K562 (cell line): ENCODE results near the gene SCN5A. TPM values are rescaled to one million over a fixed set of nuclear protein-coding genes. Genes with fewer than 3 reads are reported as not detected.

ENCODE experiments used
- ATAC-seq: fragments of 200-7000 bp; cut with Tn5 transposase; 3 replicates; pipeline ENCODE4 v1.9.1; 2020; ENCODE audit warnings: moderate library complexity
- BruUV-seq: library from RNA; stranded (reverse); fragments of 400-500 nt; replicated peaks from 2 replicates; lab custom pipeline; 2021; lab: Mats Ljungman, UMichigan
- CTCF ChIA-PET: fragments of 300-600 bp; formaldehyde crosslinking; extraction: SDS; loops from one replicate; lab custom pipeline; 2021; ENCODE audit warnings: low intra/inter-chr PET ratio; lab: Yijun Ruan, JAX
- POLR2A ChIA-PET: fragments of 300-600, 350-650 bp; sonication (Branson Sonifier 250); formaldehyde crosslinking; extraction: SDS; loops from one replicate; lab custom pipeline; 2021; ENCODE audit warnings: antibody characterized with exemption, inconsistent platforms; lab: Yijun Ruan, JAX
- DNase-seq, 4 experiments: peaks; one replicate each; pipeline versions ENCODE4 v3.0.0 to v3.0.0-alpha.2; 2011 to 2018; ENCODE audit warnings: low spot score in 3 of 4, mixed read lengths in 3 of 4; ENCODE audit errors: extremely low read depth in 1 of 4
- FAIRE-seq: peaks from 2 replicates; lab custom pipeline; 2011; peaks lifted over from hg19 to GRCh38; lab: Jason Lieb, UNC
- H2AFZ ChIP-seq: 2 replicates; pipeline ENCODE4 v1.6.0; 2011; ENCODE audit warnings: low read depth, low read length, control low read depth, inconsistent platforms
- H3K27ac ChIP-seq: fragments of 200-600 bp; 3 replicates; pipeline ENCODE4 v1.8.0; 2011; ENCODE audit warnings: low read depth, mild to moderate bottlenecking, control low read depth, inconsistent platforms, low read length, moderate library complexity, mixed read lengths; ENCODE audit errors: extremely low read depth
- H3K27me3 ChIP-seq, 2 experiments: fragments of 300-600 bp in 1 of 2; 2 replicates in 1 of 2; 3 replicates in 1 of 2; pipeline versions ENCODE4 v1.6.0 to v1.8.0; 2011; ENCODE audit warnings: inconsistent platforms in 2 of 2, low read length in 2 of 2, mild to moderate bottlenecking in 1 of 2, mixed read lengths in 1 of 2, moderate library complexity in 1 of 2; ENCODE audit not compliant: control insufficient read depth in 2 of 2, insufficient read depth in 2 of 2
- H3K36me3 ChIP-seq: fragments of 300-600 bp; 3 replicates; pipeline ENCODE4 v1.8.0; 2011; ENCODE audit warnings: mild to moderate bottlenecking, low read length, inconsistent platforms; ENCODE audit not compliant: control insufficient read depth, insufficient read depth
- H3K4me1 ChIP-seq, 2 experiments: fragments of 200-600 bp in 1 of 2; replicated peaks in 1 of 2; 2 replicates in 1 of 2; 3 replicates in 1 of 2; pipeline versions ENCODE4 v1.5.1 to v1.8.0; 2011; ENCODE audit warnings: inconsistent platforms in 2 of 2, low read length in 2 of 2, mild to moderate bottlenecking in 1 of 2, mixed read lengths in 1 of 2, moderate library complexity in 1 of 2; ENCODE audit not compliant: control insufficient read depth in 2 of 2, insufficient read depth in 2 of 2
- H3K4me2 ChIP-seq: 2 replicates; pipeline ENCODE4 v1.6.1; 2011; ENCODE audit warnings: low read length, control low read depth, inconsistent platforms, mixed read lengths; ENCODE audit not compliant: insufficient read depth
- H3K4me3 ChIP-seq: fragments of 200-600 bp; sonication (generic), shearing (Covaris generic); 2 replicates; pipeline ENCODE4 v1.5.1; 2016; ENCODE audit warnings: control low read depth, inconsistent platforms
- H3K79me2 ChIP-seq: fragments of 200-600 bp; 3 replicates; pipeline ENCODE4 v1.8.0; 2011; ENCODE audit warnings: low read length, inconsistent platforms; ENCODE audit not compliant: control insufficient read depth, insufficient read depth
- H3K9ac ChIP-seq, 2 experiments: 2 replicates each; pipeline versions ENCODE4 v1.6.0 to v1.6.1; 2011; ENCODE audit warnings: low read depth in 2 of 2, low read length in 2 of 2, control low read depth in 1 of 2, inconsistent platforms in 1 of 2, mild to moderate bottlenecking in 1 of 2, mixed read lengths in 1 of 2; ENCODE audit not compliant: insufficient read depth in 1 of 2
- H3K9me1 ChIP-seq: one replicate; pipeline ENCODE4 v1.6.0; 2011; ENCODE audit warnings: inconsistent platforms, mild to moderate bottlenecking, low read length, moderate library complexity; ENCODE audit not compliant: control insufficient read depth, insufficient read depth
- H3K9me3 ChIP-seq: replicated peaks from 2 replicates; pipeline ENCODE4 v1.5.1; 2011; ENCODE audit warnings: low read depth, low read length, inconsistent platforms; ENCODE audit not compliant: control insufficient read depth, insufficient read depth
- H4K20me1 ChIP-seq: replicated peaks from 2 replicates; pipeline ENCODE4 v1.6.1; 2011; ENCODE audit warnings: low read length, inconsistent platforms, mixed read lengths; ENCODE audit not compliant: control insufficient read depth, insufficient read depth
- BMI1 ChIP-seq: fragments of 150-350 bp; IDR thresholded peaks from 2 replicates; pipeline ENCODE4 v1.6.1; 2014; ENCODE audit warnings: low read length
- BRD4 ChIP-seq: fragments of 200-600 bp; sonication (generic); IDR thresholded peaks from 2 replicates; pipeline ENCODE4 v1.6.1; 2017; ENCODE audit warnings: inconsistent platforms
- HDGF ChIP-seq: fragments of 450-650 bp; IDR thresholded peaks from 2 replicates; pipeline ENCODE4 v1.6.1; 2016
- RBM15 ChIP-seq: fragments of 200-400 bp; formaldehyde crosslinking; IDR thresholded peaks from 2 replicates; pipeline ENCODE4 v1.6.1; 2018; ENCODE audit warnings: mild to moderate bottlenecking, low read length, moderate library complexity; ENCODE audit not compliant: insufficient read depth
- STAT5A ChIP-seq: IDR thresholded peaks from 2 replicates; pipeline ENCODE4 v1.6.1; 2012; ENCODE audit warnings: low read length, inconsistent platforms, borderline replicate concordance
- WGBS: fragments of 100-300 bp; shearing (Covaris generic); methylation state at CpG from one replicate; pipeline ENCODE4 v1.1.6; 2016; ENCODE audit warnings: low coverage, mixed read lengths; ENCODE audit not compliant: insufficient coverage; ENCODE audit errors: missing lambda C conversion rate; 5-methylcytosine and 5-hydroxymethylcytosine counted together
- in situ Hi-C: fragments of 300-500 bp; cut with MboI; formaldehyde crosslinking; loops from 4 replicates; pipeline ENCODE4 v1.15.0; 2018; ENCODE audit warnings: inconsistent platforms, mixed read lengths
- intact Hi-C: fragments of 100-400 bp; cut with micrococcal nuclease; formaldehyde crosslinking; loops from 2 replicates; pipeline ENCODE4 v1.14.2; 2022
- polyA plus RNA-seq, 8 experiments: library from polyadenylated mRNA; depleted of rRNA in 4 of 8; stranded (reverse) in 5 of 8; unstranded in 3 of 8; fragments of >200 nt; fragmentation: Nextera tagmentation in 2 of 8; fragmentation: Illumina TruSeq in 1 of 8; extraction: Ambion mirVana in 2 of 8; extraction: Trizol in 1 of 8; gene quantifications; 2 replicates each; pipeline versions ENCODE4 v1.2.1 to v1.2.3, GENCODE V29; 2011 to 2014; ENCODE audit warnings: inconsistent platforms in 1 of 8, missing spikeins in 1 of 8
- total RNA-seq, 7 experiments: library from RNA; depleted of rRNA in 6 of 7; stranded (reverse); fragments of >200 nt in 6 of 7; fragmentation: Illumina TruSeq in 2 of 7; extraction: Trizol in 2 of 7; gene quantifications; 2 replicates each; pipeline versions ENCODE4 v1.2.1 to v1.2.3, GENCODE V29; 2011 to 2021; ENCODE audit warnings: low replicate concordance in 1 of 7
- TF ChIP-seq, protein P1 (sequence below): fragments of 250-450 bp; sonication (Bioruptor Pico); IDR thresholded peaks from 2 replicates; pipeline ENCODE4 v1.5.0; 2021
- TF ChIP-seq, protein P2 (sequence below), 3 experiments: fragments of 200-800 bp in 1 of 3; fragments of 250-450 bp in 1 of 3; fragments of 450-650 bp in 1 of 3; sonication (Bioruptor Pico) in 1 of 3; sonication (Bioruptor generic) in 1 of 3; formaldehyde crosslinking in 1 of 3; IDR thresholded peaks; 2 replicates each; pipeline versions ENCODE4 v1.6.1 to v1.8.0; 2016 to 2022; ENCODE audit warnings: mild to moderate bottlenecking in 2 of 3, missing genetic modification characterization in 2 of 3, missing compliant biosample characterization in 1 of 3, moderate library complexity in 1 of 3
- TF ChIP-seq, protein P3 (sequence below), 2 experiments: fragments of 150-350 bp in 1 of 2; IDR thresholded peaks; 2 replicates each; pipeline ENCODE4 v1.6.1; 2012 to 2016; ENCODE audit warnings: low read depth in 2 of 2, low read length in 2 of 2, mild to moderate bottlenecking in 1 of 2, moderate library complexity in 1 of 2
- TF ChIP-seq, protein P4 (sequence below): fragments of 250-450 bp; sonication (Bioruptor Pico); IDR thresholded peaks from 2 replicates; pipeline ENCODE4 v1.8.0; 2022; ENCODE audit warnings: moderate library complexity, mild to moderate bottlenecking, inconsistent platforms

SCN5A gene
- total and polyA plus RNA-seq, 9 of the 15 experiments (the other 6 are each of a cell fraction or from before 2014, with no cell fraction given) = 0.07 to 1.4 (median 0.21) TPM; not detected in 2

DNA sequence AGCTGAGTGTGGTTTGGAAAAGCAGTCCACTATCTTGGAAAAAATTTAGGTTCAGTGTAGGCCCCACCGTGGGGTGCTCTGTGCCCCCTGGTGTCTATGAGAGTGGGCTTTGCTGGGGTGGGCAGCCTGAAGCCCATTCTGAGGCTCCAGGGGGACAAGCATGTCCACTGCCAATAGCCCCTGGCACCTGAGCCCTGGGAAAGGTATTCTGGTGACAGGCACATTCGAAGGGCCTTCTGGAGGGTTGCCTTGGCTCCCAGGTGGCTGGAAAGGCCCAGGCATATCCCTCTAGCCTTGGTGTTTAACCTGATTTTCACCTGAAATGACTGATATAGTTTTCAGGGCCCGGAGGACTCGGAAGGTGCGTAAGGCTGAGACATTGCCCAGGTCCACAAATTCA is 36.1 kb downstream of the SCN5A start (continued):
- TF ChIP-seq, protein P1, sequence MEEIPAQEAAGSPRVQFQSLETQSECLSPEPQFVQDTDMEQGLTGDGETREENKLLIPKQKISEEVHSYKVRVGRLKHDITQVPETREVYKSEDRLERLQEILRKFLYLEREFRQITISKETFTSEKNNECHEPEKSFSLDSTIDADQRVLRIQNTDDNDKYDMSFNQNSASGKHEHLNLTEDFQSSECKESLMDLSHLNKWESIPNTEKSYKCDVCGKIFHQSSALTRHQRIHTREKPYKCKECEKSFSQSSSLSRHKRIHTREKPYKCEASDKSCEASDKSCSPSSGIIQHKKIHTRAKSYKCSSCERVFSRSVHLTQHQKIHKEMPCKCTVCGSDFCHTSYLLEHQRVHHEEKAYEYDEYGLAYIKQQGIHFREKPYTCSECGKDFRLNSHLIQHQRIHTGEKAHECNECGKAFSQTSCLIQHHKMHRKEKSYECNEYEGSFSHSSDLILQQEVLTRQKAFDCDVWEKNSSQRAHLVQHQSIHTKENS (CRISPR knock-in tag) = no peak

DNA sequence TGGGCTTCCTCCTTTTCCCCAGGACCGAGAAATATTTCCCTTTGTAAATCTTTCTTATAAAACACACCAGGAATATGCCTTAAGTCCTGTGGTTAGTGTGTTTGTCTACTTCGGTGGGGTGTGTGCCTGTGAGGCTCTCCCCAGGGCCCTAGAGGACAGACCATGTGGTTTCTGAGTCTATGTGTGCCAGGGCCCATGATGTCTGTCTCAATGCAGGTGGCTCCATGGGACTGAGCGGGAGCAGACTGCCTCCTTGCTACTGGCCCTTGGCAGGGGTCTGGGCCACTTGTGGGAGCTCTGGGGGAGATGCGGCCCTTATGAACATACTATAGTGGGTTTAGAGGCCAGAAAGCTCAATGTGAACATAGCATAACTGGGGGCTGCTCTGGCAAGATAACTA is 37.6 kb downstream of the SCN5A start:
- FAIRE-seq = no peak
- ChIA-PET POLR2A (interaction anchor here (0.6 to 1.5 kb wide), 4 partner anchors 12 to 613 kb away, joined by 3 read pairs; no protein-coding TSS in a partner anchor), CTCF (no interaction called here)
- no peaks in the 10 kb centered on the region for H3K36me3 ChIP-seq
- H3K79me2 ChIP-seq = no peaks in the 10 kb centered on the region
- peaks cover 6% of the 10 kb centered on the region for H3K9me1 ChIP-seq
- intact Hi-C loops (no loop called here), in situ Hi-C loops (no loop called here)
- ATAC-seq = no peak
- DNase-seq = no peak
- no peak overlapping the region for H3K4me3 ChIP-seq
- no peaks in the 10 kb centered on the region; the same call in none of the 2 replicates for H4K20me1 ChIP-seq
- no peak overlapping the region for H3K9ac ChIP-seq
- WGBS = 2% methylated on average over 4 of the region's 4 CpGs
- H3K9me3 ChIP-seq = no peaks in the 10 kb centered on the region
- H3K4me1 ChIP-seq = no peaks in the 10 kb centered on the region
- H2AFZ ChIP-seq = no peak overlapping the region
- H3K27ac ChIP-seq = no peak overlapping the region
- H3K4me2 ChIP-seq = no peak overlapping the region
- TF ChIP-seq STAT5A (no peak), BMI1 (no peak), BRD4 (no peak), HDGF (no peak), RBM15 (no peak)
- TF ChIP-seq, protein P2, sequence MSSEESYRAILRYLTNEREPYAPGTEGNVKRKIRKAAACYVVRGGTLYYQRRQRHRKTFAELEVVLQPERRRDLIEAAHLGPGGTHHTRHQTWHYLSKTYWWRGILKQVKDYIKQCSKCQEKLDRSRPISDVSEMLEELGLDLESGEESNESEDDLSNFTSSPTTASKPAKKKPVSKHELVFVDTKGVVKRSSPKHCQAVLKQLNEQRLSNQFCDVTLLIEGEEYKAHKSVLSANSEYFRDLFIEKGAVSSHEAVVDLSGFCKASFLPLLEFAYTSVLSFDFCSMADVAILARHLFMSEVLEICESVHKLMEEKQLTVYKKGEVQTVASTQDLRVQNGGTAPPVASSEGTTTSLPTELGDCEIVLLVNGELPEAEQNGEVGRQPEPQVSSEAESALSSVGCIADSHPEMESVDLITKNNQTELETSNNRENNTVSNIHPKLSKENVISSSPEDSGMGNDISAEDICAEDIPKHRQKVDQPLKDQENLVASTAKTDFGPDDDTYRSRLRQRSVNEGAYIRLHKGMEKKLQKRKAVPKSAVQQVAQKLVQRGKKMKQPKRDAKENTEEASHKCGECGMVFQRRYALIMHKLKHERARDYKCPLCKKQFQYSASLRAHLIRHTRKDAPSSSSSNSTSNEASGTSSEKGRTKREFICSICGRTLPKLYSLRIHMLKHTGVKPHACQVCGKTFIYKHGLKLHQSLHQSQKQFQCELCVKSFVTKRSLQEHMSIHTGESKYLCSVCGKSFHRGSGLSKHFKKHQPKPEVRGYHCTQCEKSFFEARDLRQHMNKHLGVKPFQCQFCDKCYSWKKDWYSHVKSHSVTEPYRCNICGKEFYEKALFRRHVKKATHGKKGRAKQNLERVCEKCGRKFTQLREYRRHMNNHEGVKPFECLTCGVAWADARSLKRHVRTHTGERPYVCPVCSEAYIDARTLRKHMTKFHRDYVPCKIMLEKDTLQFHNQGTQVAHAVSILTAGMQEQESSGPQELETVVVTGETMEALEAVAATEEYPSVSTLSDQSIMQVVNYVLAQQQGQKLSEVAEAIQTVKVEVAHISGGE (CRISPR knock-in tag; IDR thresholded peaks at IDR 0.05) = no peak
- TF ChIP-seq, protein P3, sequence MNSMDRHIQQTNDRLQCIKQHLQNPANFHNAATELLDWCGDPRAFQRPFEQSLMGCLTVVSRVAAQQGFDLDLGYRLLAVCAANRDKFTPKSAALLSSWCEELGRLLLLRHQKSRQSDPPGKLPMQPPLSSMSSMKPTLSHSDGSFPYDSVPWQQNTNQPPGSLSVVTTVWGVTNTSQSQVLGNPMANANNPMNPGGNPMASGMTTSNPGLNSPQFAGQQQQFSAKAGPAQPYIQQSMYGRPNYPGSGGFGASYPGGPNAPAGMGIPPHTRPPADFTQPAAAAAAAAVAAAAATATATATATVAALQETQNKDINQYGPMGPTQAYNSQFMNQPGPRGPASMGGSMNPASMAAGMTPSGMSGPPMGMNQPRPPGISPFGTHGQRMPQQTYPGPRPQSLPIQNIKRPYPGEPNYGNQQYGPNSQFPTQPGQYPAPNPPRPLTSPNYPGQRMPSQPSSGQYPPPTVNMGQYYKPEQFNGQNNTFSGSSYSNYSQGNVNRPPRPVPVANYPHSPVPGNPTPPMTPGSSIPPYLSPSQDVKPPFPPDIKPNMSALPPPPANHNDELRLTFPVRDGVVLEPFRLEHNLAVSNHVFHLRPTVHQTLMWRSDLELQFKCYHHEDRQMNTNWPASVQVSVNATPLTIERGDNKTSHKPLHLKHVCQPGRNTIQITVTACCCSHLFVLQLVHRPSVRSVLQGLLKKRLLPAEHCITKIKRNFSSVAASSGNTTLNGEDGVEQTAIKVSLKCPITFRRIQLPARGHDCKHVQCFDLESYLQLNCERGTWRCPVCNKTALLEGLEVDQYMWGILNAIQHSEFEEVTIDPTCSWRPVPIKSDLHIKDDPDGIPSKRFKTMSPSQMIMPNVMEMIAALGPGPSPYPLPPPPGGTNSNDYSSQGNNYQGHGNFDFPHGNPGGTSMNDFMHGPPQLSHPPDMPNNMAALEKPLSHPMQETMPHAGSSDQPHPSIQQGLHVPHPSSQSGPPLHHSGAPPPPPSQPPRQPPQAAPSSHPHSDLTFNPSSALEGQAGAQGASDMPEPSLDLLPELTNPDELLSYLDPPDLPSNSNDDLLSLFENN (IDR thresholded peaks at IDR 0.05; ENCODE audit: low read depth in 2 of 2, low read length in 2 of 2) = no peak
- TF ChIP-seq, protein P4, sequence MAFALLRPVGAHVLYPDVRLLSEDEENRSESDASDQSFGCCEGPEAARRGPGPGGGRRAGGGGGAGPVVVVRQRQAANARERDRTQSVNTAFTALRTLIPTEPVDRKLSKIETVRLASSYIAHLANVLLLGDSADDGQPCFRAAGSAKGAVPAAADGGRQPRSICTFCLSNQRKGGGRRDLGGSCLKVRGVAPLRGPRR (CRISPR knock-in tag) = no peak
- peaks cover 44 to 90% of the 10 kb centered on the region in 2 experiments for H3K27me3 ChIP-seq
- BruUV-seq = no TSS peak
